GM19438 (cell line): ENCODE data around the gene S100A6.
"Not testable (repeated sequence)": the region's sequence is repeated elsewhere in the genome, so short reads cannot be mapped to it uniquely, and the experiment has no call there.

Experiments used
- ATAC-seq: cut with Tn5 transposase; IDR thresholded peaks from one replicate; pipeline ENCODE4 v1.9.1; 2021; ENCODE audit warnings: low read depth; ENCODE audit not compliant: unreplicated experiment

Gene S100A6

DNA sequence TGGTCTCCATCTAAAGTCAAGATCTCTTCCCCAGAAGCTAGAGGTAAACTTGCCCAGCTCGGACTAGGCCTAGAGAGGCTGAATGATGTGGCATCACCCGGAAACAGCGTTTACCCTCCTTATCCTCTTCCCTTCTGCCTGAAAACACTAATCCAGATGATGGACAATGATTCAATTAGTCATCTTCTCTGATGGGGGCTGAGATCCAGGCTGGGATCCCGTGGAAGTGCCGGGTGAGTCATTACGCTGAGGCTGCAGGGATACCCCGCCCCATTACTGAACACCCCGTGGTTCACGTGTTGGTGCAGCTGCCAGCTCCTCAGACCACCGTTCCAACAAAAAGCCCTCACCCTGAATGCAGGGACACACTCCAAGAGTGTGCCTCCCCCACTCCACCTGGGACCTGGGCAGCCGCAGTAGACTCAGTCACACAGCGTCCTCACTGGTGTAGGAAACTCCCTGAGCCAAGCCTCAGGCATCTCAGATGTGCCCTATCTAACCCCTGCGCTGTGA, 2.0 kb downstream of the S100A6 start:
- no peak for ATAC-seq

DNA sequence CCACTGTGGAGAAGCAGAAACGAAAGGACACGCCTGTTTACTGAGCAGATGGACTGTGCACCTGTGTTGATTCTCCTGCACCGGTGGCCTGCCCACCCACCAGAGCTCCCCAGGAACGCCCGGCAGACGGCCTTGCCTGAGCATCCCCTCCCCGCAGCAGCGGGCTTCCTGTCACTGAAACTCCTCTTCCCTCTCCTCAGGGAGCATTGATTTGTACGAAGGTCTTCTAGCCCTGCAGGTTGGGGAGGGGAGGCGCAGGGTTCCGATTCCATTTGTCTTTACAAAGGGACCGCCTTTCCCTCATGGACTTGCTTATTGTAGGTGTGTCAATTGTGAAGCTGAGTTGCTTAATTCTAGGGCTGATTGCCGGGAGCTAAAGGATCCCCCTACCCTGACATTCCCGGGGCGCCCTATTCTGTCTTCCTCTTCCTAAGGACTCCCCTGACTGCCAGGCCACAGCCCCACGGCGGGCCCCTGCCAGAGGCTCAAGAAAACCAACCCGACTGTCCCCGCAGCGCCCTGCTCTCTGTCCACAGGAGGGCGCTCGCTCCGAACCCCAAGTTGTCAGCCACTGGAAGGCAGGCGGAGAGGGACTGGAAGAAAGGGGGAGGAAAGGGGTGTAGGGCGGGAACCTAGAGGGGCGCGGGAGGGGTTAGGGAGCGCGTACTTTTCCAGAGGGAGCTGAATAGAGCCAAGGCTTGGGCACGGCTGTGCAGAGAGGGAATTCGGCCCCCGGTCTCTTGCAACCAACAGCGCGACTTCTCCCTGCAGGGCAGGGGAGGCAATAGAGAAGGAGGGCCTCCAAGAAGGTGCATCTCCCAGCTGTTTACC, 2.8 kb downstream of the S100A6 start:
- no peak for ATAC-seq

DNA sequence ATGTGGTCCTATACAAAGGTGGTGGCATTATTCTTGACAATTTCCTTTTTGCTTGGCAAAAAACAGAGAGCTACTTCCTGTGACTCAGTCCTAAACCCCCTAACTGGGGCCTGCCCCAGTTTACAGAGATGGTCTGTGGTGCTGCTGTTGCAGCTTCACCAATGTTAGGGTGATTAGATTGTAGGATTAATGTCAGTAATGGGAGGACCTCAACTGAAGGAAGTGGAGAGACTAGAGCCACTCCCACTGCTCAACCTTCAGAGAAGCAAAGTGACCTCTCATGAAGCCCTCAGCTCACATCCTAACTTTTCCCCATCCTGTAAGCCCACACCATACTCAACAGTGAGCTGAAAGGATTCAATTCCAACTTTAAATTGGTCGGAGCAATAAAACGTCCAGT, 3.6 kb downstream of the S100A6 start:
- ATAC-seq: no peak

DNA sequence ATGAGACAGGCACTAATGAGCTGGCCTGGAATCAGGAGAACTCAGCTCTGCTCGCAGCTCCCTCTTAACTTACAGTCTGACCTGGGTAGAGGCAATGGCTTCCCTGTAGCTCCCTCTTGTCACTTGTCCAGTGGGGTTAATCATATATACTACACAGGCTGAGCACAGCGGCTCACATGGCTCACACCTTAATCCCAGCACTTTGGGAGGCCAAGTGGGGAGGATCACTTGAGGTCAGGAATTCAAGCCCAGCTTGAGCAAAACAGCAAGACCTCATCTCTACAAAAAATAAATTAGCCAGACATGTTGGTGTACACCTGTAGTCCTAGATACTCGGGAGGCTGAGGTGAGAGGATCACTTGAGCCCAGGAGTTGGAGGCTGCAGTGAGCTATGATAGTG, 4.2 kb downstream of the S100A6 start:
- ATAC-seq: no peak

DNA sequence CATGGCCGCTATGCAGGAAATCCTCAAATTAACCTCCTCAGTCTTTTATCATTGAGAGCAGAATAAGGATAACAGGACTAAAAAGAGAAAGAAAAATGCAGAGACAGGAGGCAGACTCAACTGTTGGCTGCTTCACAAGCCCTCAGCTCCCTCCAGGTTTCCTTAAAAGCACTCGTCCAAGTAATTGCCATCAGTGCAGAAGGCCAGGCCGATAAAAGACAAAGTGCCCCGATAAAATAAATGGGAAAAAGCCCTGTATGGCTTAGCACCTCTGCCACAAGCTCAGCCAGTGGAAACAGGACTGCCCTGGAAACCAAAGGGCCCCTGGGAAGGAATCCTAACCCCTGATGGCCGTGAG, 8.1 kb downstream of the S100A6 start:
- no peak for ATAC-seq

DNA sequence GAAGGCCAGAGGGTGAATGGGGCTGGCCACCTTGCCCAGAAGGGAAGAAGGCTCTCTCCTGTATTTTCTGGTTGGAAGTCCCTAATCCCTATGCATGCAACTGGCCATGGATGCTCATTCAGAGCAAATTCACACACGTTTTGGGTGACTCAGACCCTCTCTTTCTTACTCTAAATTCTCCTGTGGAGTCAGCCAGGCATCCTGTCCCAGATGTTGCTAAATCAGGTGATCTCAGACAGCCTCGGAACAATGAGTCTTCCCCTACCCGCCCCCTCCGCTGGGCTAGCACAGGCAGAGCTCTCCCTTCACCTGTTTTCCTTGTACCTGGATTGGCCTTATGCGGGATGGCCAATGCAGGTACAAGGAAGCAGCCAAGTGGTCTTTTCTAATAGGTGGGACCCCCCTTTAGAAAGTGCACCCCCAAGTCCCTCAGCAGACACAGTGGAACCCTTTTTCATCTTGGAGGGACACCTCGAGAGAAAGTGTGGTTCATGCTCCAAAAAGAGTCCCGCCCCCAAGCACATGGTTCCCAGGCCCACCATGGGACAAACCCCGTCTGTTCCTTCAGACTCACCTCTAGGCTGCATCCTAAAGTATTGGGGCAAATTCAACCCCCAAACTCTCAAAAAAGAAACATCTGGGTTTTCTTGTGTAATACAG, 8.6 kb downstream of the S100A6 start:
- ATAC-seq: no peak

DNA sequence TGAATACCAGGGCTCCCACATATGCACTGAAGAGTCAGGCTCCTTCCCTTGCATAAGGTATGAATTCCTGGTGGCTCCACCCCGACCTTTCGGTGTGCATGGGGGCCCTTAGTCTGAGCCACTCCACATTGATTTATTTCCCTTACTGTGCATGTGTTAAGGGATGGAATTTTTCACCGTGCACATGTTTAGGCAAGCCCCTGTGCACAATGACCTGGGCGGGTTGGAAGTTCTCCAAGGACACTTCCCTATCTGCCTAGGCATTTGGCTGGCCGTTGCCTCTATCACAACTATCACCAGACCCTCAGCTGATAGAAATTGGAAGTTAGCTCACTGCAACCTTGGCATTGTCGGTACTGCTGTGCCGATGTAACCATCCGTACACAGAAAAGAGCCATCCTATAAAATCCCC, 9.7 kb downstream of the S100A6 start:
- ATAC-seq: no peak

DNA sequence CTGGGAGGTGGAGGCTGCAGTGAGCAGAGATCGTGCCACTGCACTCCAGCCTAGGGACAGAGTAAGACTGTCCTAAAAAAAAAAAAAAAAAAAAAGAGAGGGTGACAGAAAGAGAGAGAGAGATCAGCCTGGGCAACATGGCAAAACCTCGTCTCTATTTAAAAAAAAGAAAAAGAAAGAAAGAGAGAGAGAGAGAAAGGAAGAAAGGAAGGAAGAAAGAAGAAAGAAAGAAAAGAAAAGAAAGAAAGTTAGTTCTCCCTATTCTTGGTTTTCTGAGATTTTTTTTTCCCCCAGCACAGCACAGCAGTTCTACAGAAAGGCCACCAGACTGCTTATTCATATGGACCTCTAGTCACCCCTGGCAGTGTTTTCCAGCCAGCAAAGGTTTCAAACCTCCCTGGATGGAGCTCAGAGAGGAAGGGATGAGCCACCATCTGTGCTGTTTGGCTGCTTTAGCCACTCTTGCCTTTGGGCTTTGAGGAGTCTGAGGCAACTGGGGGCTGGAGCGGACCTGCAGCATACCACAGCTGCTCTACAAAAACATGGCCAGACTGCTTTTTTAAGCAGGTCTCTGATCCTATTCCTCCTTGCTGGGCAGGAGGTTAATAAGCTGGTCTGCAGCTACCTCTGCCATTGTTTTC, 10.6 kb downstream of the S100A6 start:
- ATAC-seq: no peak

DNA sequence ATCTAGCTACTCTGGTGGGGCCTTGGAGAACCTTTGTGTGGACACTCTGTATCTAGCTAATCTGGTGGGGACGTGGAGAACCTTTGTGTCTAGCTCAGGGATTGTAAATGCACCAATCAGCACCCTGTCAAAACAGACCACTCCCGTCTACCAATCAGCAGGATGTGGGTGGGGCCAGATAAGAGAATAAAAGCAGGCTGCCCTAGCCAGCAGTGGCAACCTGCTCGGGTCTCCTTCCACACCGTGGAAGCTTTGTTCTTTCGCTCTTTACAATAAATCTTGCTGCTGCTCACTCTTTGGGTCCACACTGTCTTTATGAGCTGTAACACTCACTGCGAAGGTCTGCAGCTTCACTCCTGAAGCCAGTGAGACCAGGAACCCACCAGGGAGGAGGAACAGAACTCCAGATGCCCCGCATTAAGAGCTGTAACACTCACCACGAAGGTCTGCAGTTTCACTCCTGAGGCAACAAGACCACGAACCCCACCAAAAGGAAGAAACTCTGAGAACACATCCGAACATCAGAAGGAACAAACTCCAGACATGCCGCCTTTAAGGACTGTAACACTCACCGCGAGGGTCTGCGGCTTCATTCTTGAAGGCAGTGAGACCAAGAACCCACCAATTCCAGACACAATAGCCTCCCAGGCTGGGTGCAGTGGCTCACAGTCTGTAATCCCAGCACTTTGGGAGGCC, 13.3 kb downstream of the S100A6 start:
- ATAC-seq: not testable (repeated sequence)

DNA sequence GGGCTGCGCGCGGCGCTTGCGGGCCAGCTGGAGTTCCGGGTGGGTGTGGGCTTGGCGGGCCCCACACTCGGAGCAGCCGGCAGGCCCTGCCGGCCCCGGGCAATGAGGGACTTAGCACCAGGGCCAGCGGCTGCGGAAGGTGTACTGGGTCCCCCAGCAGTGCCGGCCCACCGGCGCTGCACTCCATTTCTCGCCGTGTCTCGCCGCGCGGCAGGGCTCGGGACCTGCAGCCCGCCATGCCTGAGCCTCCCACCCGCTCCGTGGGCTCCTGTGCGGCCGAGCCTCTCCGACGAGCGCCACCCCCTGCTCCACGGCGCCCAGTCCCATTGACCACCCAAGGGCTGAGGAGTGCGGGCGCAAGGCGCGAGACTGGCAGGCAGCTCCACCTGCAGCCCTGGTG, 14.0 kb downstream of the S100A6 start:
- not testable (repeated sequence) for ATAC-seq

DNA sequence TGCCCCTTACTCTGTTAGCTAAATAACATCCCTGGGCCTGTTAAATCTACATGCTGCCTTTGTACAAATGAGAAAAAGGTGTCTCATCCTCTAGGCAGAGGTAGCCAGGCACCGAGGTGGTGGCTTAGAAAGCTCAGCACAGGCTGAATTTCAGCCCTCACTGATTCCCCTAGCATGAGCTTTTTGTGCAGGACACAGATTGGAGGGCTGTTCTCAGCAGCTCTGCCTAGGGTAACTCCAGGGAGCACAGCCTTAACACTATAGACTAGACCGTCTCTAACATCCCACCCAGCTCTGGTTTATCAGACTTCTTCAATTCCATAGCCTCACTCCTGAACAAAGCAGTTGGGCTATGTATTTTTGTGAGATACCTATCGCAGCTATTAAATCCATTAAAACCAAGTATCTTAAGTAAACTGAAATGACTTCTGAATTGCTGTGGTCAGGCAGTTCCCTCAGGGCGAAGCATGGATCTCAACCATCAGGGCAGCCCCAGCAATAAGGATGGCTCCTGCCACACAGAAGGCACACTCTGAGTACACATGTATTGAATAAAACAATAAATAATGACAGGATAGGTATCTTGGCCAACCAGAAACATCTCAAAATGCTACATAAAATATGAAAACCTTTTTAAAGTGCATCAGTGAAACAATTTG, 14.8 kb downstream of the S100A6 start:
- ATAC-seq: no peak

DNA sequence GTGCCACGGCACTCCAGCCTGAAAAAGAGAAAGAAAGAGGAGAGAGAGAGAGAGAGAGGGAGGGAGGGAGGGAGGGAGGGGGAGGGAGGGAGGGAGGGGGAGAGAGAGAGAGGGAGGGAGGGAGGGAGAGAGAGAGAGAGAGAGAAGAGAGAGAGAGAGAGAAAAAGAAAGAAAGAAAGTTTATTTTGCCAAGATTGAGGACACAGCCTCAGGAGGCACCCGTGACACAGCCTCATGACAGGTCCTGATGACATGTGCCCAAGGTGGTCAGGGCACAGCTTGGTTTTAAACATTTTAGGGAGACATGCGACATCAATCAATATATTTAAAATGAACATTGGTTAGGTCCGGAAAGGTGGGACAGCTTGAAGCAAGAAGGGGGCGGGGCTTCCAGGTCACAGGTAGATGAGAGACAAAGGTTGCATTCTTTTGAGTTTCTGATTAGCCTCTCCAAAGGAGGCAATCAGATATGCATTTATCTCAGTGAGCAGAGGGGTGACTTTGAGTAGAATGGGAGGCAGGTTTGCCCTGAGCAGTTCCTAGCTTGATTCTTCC, 15.6 kb downstream of the S100A6 start:
- ATAC-seq: not testable (repeated sequence)

DNA sequence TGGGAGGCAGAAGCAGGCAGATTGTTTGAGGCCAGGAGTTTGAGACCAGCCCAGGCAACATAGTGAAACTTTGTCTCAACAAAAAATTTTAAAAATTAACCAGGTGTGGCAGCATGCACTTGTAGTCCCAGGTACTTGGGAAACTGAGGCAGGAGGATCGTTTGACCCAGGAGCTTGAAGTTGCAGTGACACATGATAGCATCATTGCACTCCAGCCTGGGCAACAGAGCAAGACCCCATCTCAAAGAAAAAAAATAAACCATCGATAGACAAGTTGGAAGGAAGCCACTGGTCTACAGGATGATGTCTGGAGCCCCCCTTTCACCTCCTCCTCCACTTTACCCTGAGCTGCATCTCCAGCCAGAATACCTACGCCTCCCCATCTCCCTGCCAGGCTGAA, 16.5 kb downstream of the S100A6 start:
- no peak for ATAC-seq

DNA sequence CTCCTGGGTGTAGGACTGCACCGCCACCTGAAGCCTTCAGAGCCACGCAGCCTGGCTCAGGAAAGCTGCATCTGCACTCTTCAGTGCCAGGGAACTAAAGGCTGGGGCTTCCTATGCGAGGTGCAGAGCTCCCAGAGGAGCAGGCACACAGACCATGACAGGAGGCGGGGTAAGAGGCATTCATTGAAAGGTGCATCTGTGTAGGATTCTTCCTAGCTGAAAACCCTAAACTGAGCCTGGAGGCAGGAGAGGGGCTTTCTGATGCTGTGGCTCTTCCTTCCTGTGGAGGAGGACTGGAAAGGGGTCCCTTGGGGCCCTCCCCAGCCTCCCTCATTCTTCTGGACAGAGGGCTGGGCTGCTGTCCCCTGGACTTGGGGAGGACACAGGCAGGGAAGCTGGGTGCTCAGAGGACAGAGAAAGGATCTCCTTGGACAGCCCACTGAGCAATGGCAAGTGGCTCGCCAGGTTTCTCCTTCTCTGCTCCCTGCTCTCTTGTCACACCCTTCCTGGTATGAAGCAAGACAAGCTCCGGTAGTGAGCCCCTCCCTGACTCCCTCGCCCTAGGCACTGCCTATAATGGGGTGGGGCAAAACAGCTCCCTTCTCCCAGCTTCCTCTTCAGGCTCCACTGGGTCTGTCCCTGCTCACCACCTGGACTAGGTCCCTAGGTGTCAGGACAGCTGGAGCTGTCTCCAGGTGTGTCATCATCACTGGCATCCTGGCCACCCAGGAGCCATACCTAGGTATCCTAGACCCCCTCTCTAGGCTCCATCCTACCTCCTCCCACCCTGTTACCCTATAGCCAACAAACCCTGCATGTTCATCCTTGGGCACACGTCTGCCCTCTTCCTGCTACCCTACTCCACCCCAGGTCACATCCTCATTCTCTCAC, 20.0 kb downstream of the S100A6 start:
- ATAC-seq: no peak

DNA sequence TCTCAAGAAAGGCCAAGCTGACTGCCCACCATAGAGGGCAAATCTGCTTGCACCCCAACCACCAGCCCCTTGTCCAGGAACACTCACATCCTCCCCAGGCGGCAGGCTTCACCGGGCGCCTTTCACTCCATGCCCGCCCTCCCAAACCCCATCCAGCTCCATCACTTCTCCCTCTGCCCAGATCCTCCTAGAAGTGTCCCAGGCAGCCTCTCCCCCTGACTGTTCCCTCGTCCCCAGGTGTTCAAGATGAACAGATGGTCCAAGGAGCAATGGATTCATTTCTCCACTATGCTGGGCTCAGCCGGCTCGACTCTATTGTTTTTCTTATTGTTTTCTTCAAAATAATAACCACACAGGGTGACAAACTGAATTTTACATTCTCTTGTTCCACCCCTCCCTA, 22.1 kb downstream of the S100A6 start:
- no peak for ATAC-seq

DNA sequence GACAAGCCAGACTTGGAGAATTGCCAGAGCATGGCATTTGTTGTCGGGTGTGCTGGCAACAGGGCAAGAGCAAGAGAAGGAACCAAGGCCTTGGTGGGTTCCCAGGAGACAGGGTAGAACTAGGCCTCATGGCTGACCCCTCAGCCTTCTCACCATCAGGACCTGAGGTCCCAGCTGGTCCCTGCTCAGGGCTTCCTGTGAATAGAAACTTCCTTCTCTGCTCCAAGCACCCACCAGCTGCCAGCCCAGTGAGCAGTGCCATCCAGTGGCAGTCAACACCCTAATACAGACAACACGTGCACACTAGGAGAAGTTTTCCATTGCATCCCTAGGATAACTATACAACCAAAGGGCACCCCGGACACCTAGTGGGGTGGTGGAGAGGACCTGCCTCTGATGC, 22.8 kb downstream of the S100A6 start:
- ATAC-seq: no peak

DNA sequence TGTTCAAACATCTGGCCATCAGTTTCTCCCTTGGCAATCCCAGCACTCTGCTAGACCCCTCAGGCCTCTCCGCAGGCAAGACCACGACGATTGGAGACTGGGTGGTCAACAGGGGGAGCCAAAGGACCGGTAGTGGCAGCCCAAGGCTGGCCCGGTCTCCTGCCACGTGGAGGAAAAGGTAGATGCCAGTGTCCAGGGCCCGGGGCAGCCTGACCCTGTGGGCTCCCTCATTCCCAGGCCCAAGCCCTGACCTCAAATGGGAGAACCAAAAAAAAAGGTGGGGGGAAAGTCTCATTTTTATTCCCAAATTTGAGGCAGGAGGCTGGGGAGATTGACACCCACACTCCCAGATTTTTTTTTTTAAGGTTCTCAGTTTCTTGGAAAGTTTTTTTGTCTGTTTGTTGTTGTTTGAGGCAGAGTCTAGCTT, 24.8 kb downstream of the S100A6 start:
- ATAC-seq: no peak

DNA sequence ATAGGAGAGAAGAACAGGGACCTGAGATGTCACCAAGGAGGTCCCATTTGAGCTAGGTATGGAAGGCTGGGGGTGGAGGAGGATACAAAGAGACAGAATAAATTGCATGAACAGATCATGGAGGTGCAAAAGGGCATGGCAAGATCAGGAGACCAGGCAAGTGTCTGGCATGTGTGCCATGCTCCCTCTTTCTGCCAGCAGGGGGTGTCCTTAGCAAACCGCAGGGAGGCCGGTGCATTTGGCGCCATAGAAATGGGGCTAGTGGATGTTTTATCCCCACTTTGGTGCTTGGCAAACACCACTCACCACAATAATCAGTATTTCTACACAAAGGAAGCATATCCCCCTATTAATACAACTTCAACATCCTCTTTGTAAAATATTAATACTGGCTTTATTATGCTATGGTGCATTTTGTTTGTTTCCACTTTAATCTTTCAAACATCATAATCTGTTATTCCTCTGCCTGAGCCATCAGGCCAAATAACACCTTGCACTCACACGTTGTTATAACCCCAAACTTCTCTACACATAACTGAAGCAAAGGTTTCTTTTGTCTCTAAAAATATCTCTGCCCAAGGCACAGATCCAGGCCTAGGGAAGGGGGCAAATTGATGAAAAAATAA, 25.9 kb downstream of the S100A6 start:
- no peak for ATAC-seq

DNA sequence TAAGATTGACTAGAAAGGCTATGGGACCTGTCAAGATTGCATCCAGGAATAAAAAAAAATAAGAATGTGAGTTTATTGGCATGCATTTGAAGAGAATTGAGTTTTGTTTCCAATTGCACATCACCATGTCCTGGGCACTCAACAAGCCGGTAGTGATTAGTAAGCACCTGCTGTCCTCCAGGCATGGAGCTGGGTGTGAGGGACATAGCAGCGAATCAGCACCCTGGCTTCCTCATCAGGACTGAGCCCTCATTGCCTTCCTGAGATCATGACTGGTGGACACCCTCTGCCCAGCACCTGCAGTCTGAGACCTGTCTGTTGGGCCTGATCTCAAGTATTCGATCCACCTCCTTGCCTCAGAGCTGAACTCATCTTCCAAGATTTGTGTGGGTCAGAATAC, 26.8 kb downstream of the S100A6 start:
- ATAC-seq: no peak
